ENCODE measurements around the gene ARHGEF33. TPM values are rescaled to one million over a fixed set of nuclear protein-coding genes. Genes with fewer than 3 reads are reported as not detected.

ARHGEF33 gene
- polyA plus RNA-seq, 1 experiment = 0.32 TPM

DNA sequence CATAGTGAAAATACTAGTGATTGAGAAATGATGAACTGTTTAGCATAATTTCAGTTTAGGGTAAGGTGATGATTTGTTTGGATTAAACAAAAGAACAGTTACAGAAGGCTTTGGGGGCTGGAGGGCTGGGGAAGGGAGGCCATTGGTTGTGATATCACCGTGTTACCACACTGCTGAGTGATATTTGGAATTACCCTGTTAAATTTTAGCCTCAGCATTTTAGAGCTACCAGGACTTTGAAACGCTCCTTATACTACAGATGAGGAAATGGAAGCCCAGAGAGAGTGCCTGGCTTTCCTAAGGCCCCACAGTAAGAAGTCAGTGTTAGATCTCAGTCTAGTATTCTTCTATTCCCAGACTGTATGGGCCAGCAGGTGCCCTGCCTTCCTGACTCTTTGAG is 15.6 kb downstream of the ARHGEF33 start:
- no peak for DNase-seq (ENCODE audit: low read depth, low spot score)
- H3K9me3 ChIP-seq (ENCODE audit: control insufficient read depth, insufficient read depth, low read length) = no peaks in the 10 kb centered on the region
- peaks cover 9% of the 10 kb centered on the region for H3K27me3 ChIP-seq (ENCODE audit: control insufficient read depth, insufficient read depth, low read length)
- CTCF ChIA-PET = no interaction called here
- no peak overlapping the region for H3K4me3 ChIP-seq (ENCODE audit: low read depth, low read length)
- TF ChIP-seq, protein P1, sequence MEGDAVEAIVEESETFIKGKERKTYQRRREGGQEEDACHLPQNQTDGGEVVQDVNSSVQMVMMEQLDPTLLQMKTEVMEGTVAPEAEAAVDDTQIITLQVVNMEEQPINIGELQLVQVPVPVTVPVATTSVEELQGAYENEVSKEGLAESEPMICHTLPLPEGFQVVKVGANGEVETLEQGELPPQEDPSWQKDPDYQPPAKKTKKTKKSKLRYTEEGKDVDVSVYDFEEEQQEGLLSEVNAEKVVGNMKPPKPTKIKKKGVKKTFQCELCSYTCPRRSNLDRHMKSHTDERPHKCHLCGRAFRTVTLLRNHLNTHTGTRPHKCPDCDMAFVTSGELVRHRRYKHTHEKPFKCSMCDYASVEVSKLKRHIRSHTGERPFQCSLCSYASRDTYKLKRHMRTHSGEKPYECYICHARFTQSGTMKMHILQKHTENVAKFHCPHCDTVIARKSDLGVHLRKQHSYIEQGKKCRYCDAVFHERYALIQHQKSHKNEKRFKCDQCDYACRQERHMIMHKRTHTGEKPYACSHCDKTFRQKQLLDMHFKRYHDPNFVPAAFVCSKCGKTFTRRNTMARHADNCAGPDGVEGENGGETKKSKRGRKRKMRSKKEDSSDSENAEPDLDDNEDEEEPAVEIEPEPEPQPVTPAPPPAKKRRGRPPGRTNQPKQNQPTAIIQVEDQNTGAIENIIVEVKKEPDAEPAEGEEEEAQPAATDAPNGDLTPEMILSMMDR (IDR thresholded peaks at IDR 0.05; ENCODE audit: low read depth, low read length) = no peak
- POLR2A ChIA-PET = no interaction called here
- no peak overlapping the region for H3K27ac ChIP-seq (ENCODE audit: low read depth, low read length)

DNA sequence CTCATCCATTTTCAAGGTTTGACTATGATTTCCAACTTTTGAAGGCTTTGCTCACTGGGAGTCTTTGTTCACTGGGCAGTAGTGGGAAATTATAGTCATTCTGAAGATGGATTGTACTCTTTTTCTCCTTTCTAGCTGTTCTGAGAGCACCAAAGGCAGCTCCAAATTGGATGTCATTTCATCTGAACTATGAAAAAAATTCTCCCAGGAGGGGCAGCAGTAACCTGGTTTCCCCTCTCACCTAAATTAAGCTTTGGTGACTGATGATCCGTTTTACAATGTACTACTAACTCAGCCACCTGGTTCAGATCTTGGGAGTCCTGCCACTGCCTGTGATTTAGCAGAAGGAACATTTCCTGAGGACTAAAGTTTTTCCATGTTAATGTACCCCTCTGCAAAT is 17.6 kb downstream of the ARHGEF33 start:
- POLR2A ChIA-PET = no interaction called here

DNA sequence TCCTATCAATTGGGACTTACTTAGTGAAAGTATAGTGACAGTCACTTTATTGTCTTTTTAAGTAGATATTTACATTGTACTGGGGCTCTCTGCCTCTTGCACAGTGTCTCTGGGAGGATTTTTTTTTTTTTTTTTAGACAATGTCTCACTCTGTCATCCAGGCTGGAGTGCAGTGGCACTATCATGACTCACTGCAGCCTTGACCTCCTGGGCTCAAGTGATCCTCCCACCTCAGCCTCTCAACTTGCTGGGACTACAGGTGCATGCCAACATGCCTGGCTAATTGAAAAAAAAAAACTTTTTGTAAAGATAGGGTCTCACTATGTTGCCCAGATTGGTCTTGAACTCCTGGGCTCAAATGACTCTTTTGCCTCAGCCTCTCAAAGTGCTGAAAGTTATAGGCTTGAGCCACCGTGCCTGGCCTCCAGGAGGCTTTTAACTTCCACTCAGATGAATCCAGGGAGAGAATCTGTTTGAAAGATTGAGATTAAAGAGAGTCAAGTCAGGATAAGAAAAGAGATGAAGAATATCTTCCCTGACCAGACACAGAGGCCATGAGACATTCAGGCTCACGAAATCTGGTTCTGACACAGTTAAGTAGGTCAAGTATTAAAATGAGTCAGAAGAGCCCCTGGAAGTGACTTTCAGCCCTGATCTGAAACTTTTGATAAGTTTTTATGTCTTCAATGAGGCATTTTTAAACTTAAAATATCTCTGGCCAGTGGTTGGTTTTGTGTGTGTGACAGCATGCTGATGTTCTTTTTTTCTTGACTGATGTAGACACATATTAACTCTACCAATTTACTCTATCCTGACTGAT is 18.3 kb downstream of the ARHGEF33 start:
- H3K9me3 ChIP-seq (ENCODE audit: control insufficient read depth, insufficient read depth, low read length) = no peaks in the 10 kb centered on the region
- no peak overlapping the region for H3K27ac ChIP-seq (ENCODE audit: low read depth, low read length)
- CTCF ChIA-PET = no interaction called here
- H3K4me3 ChIP-seq (ENCODE audit: low read depth, low read length) = no peak overlapping the region
- DNase-seq (ENCODE audit: low read depth, low spot score) = no peak
- H3K27me3 ChIP-seq (ENCODE audit: control insufficient read depth, insufficient read depth, low read length) = no peaks in the 10 kb centered on the region
- POLR2A ChIA-PET = no interaction called here
- TF ChIP-seq, protein P1 (IDR thresholded peaks at IDR 0.05; ENCODE audit: low read depth, low read length) = no peak

More for the DNA sequence above, 17.6 kb downstream of the ARHGEF33 start:
- Histone ChIP-seq H3K9me3 (ENCODE audit: control insufficient read depth, insufficient read depth, low read length) (no peaks in the 10 kb centered on the region), H3K4me3 (ENCODE audit: low read depth, low read length) (no peak overlapping the region), H3K27ac (ENCODE audit: low read depth, low read length) (no peak overlapping the region), H3K27me3 (ENCODE audit: control insufficient read depth, insufficient read depth, low read length) (no peaks in the 10 kb centered on the region)
- DNase-seq (ENCODE audit: low read depth, low spot score) = no peak
- CTCF ChIA-PET = no interaction called here
- TF ChIP-seq, protein P1 (IDR thresholded peaks at IDR 0.05; ENCODE audit: low read depth, low read length) = no peak

DNA sequence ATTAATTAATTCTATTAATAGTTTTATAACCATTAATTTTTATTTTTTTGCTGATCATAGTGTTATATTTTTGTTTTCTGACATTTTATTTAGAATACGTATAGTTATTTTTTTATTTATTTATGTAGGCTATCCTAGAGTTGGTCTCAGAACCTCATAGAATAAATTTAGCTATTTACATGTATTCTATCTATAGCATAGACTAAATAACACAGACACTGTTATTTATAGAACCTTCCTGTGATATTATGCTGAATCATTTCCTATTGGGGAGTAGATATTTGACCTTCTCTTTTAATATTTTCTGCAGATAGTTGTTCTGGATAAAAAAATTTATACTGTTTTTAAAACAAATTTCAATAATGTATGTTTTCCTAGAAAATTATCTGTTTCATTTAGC is 20.2 kb downstream of the ARHGEF33 start:
- no peak for DNase-seq (ENCODE audit: low read depth, low spot score)
- Histone ChIP-seq H3K9me3 (ENCODE audit: control insufficient read depth, insufficient read depth, low read length) (no peaks in the 10 kb centered on the region), H3K27me3 (ENCODE audit: control insufficient read depth, insufficient read depth, low read length) (no peaks in the 10 kb centered on the region), H3K27ac (ENCODE audit: low read depth, low read length) (no peak overlapping the region), H3K4me3 (ENCODE audit: low read depth, low read length) (no peak overlapping the region)
- TF ChIP-seq, protein P1 (IDR thresholded peaks at IDR 0.05; ENCODE audit: low read depth, low read length) = no peak
- ChIA-PET CTCF (interaction anchor here (1.0 to 1.6 kb wide), 2 partner anchors 10 to 38 kb away, joined by 4 to 5 read pairs; no protein-coding TSS in a partner anchor), POLR2A (no interaction called here)

DNA sequence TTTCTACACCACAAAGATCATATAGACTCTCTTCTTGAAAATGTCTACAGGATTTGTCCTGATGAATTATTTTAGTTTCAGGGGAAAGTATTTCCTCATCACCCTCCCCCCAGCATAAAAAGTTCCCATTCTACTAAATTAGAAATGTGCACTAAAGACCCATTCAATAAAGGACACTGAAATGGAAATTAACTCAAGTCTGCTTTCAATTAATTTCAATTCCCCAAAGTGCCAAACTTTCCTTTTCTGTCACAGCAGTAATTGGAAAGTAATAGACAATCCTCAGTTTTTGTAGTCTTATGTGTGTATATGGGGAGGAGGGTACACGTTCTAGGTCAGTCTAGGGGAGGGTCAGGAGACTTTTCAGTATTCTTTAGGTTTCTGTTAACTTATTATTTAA is 21.5 kb downstream of the ARHGEF33 start:
- no peaks in the 10 kb centered on the region for H3K9me3 ChIP-seq (ENCODE audit: control insufficient read depth, insufficient read depth, low read length)
- ChIA-PET CTCF (no interaction called here), POLR2A (no interaction called here)
- H3K27ac ChIP-seq (ENCODE audit: low read depth, low read length) = no peak overlapping the region
- TF ChIP-seq, protein P1 (IDR thresholded peaks at IDR 0.05; ENCODE audit: low read depth, low read length) = no peak
- no peak overlapping the region for H3K4me3 ChIP-seq (ENCODE audit: low read depth, low read length)
- no peaks in the 10 kb centered on the region for H3K27me3 ChIP-seq (ENCODE audit: control insufficient read depth, insufficient read depth, low read length)
- DNase-seq (ENCODE audit: low read depth, low spot score) = no peak
